Measurements from ENCODE around the gene TEX14.

Gene TEX14, protein sequence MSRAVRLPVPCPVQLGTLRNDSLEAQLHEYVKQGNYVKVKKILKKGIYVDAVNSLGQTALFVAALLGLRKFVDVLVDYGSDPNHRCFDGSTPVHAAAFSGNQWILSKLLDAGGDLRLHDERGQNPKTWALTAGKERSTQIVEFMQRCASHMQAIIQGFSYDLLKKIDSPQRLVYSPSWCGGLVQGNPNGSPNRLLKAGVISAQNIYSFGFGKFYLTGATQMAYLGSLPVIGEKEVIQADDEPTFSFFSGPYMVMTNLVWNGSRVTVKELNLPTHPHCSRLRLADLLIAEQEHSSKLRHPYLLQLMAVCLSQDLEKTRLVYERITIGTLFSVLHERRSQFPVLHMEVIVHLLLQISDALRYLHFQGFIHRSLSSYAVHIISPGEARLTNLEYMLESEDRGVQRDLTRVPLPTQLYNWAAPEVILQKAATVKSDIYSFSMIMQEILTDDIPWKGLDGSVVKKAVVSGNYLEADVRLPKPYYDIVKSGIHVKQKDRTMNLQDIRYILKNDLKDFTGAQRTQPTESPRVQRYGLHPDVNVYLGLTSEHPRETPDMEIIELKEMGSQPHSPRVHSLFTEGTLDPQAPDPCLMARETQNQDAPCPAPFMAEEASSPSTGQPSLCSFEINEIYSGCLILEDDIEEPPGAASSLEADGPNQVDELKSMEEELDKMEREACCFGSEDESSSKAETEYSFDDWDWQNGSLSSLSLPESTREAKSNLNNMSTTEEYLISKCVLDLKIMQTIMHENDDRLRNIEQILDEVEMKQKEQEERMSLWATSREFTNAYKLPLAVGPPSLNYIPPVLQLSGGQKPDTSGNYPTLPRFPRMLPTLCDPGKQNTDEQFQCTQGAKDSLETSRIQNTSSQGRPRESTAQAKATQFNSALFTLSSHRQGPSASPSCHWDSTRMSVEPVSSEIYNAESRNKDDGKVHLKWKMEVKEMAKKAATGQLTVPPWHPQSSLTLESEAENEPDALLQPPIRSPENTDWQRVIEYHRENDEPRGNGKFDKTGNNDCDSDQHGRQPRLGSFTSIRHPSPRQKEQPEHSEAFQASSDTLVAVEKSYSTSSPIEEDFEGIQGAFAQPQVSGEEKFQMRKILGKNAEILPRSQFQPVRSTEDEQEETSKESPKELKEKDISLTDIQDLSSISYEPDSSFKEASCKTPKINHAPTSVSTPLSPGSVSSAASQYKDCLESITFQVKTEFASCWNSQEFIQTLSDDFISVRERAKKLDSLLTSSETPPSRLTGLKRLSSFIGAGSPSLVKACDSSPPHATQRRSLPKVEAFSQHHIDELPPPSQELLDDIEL (N-terminal part only)
- total RNA-seq, result 8.0 to 189 (median 20.1) reads per million in 3 donors

DNA sequence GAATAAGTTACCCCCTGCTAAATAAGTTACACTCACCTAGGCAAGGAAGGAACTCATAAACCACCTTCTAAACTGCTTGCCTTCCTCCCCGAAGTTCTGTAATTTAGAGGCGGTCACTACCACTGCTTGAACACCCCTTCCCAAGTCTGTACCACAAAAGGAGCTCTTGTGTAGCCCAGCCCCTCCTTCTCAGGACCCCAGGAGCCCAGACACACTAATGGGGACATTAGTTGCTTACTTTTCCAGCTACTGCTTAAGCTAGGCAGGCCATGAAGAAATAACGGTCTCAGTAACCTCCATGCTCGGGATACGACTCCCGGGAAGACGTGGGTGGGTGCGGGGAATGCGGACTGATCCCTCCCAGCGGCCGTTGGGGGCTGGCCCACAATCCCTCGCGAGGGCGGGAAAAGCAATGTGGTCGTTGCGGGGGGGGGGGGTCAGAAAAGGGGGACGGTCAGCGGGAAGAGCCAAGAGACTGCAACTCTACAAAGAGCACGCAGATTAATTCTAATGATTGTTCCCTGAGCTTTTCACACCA lies at the start of gene TEX14:
TEX14 (minus strand) TSS at position 345 of the 538 bp plus-strand sequence. CDS start 40,044 bp downstream, outside the sequence.
- peak within 1 kb of the TSS; percentile 56 for H3K27ac ChIP-seq (ENCODE audit: insufficient read depth, low read length, poor library complexity, severe bottlenecking)
- peaks cover 10% of the 10 kb centered on the region for H3K4me1 ChIP-seq (ENCODE audit: control insufficient read depth, insufficient read depth, low read length, poor library complexity, severe bottlenecking)
- H3K9me3 ChIP-seq (ENCODE audit: control insufficient read depth, low read length), result no peaks in the 10 kb centered on the region
- H3K36me3 ChIP-seq (ENCODE audit: control insufficient read depth, insufficient read depth, low read length), result no peaks in the 10 kb centered on the region
- H3K27me3 ChIP-seq (replicated peaks; ENCODE audit: control insufficient read depth, insufficient read depth, low read length, poor library complexity, severe bottlenecking), result no peaks in the 10 kb centered on the region
- H3K4me3 ChIP-seq (ENCODE audit: insufficient read depth, low read depth, low read length, poor library complexity, severe bottlenecking), result peak within 1 kb of the TSS; percentile 59
- no peak for DNase-seq

DNA sequence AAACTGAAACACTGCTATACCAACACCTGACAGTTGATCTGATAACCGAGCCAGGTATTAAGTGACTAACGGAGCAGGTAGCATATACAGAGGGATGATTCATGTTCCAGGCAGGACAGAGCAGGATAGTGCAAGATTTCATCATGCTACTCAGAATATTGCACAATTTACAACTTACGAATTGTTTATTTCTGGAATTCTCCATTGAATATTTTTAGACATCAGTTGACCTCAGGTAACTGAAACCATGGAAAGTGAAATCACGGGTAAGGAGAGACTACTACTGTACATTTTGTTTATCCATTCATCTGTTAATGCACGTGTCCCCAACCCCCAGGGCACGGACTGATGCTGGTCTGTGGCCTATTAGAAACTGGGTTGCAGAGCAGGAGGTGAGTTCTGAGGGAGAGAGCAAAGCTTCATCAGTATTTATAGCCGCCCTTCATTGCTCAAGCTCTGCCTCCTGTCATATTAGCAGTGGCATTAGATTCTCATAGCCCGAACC lies 49.3 kb upstream of the TEX14 start:
- Histone ChIP-seq H3K4me3 (ENCODE audit: insufficient read depth, low read depth, low read length, poor library complexity, severe bottlenecking) (no peak overlapping the region), H3K27ac (ENCODE audit: insufficient read depth, low read length, poor library complexity, severe bottlenecking) (no peak overlapping the region), H3K36me3 (ENCODE audit: control insufficient read depth, insufficient read depth, low read length) (no peaks in the 10 kb centered on the region), H3K4me1 (ENCODE audit: control insufficient read depth, insufficient read depth, low read length, poor library complexity, severe bottlenecking) (no peaks in the 10 kb centered on the region), H3K9me3 (ENCODE audit: control insufficient read depth, low read length) (no peaks in the 10 kb centered on the region), H3K27me3 (replicated peaks; ENCODE audit: control insufficient read depth, insufficient read depth, low read length, poor library complexity, severe bottlenecking) (no peaks in the 10 kb centered on the region)
- no peak for DNase-seq

- Histone ChIP-seq H3K27ac (ENCODE audit: insufficient read depth, low read length, poor library complexity, severe bottlenecking) (no peak overlapping the region), H3K9me3 (ENCODE audit: control insufficient read depth, low read length) (no peaks in the 10 kb centered on the region), H3K36me3 (ENCODE audit: control insufficient read depth, insufficient read depth, low read length) (no peaks in the 10 kb centered on the region), H3K27me3 (replicated peaks; ENCODE audit: control insufficient read depth, insufficient read depth, low read length, poor library complexity, severe bottlenecking) (no peaks in the 10 kb centered on the region), H3K4me1 (ENCODE audit: control insufficient read depth, insufficient read depth, low read length, poor library complexity, severe bottlenecking) (no peaks in the 10 kb centered on the region), H3K4me3 (ENCODE audit: insufficient read depth, low read depth, low read length, poor library complexity, severe bottlenecking) (no peak overlapping the region)
- no peak for DNase-seq
These were observed 43.0 kb upstream of the TEX14 start for GRCh38 chr17:58734811-58735210.

- Histone ChIP-seq H3K4me1 (ENCODE audit: control insufficient read depth, insufficient read depth, low read length, poor library complexity, severe bottlenecking) (no peaks in the 10 kb centered on the region), H3K27ac (ENCODE audit: insufficient read depth, low read length, poor library complexity, severe bottlenecking) (no peak overlapping the region), H3K36me3 (ENCODE audit: control insufficient read depth, insufficient read depth, low read length) (no peaks in the 10 kb centered on the region), H3K4me3 (ENCODE audit: insufficient read depth, low read depth, low read length, poor library complexity, severe bottlenecking) (no peak overlapping the region), H3K27me3 (replicated peaks; ENCODE audit: control insufficient read depth, insufficient read depth, low read length, poor library complexity, severe bottlenecking) (no peaks in the 10 kb centered on the region), H3K9me3 (ENCODE audit: control insufficient read depth, low read length) (no peaks in the 10 kb centered on the region)
- DNase-seq, result no peak
These were observed 42.2 kb upstream of the TEX14 start for GRCh38 chr17:58734040-58734439.

DNA sequence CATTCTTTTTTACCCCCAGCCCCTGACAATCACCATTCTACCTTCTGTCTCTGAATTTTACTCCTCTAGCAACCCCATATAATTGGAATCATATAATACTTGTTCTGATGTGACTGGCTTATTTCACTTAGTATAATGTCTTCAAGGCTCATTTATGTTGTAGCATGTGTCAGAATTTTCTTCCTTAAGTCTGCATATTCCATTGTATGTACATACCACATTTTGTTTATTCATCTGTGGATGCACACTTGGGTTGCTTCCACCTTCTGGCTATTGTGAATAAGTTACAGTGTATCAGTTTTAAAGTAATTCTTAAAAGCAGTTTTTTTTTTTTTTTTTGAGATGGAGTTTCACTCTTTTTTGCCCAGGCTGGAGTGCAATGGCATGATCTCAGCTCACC lies 39.1 kb upstream of the TEX14 start:
- H3K27me3 ChIP-seq (replicated peaks; ENCODE audit: control insufficient read depth, insufficient read depth, low read length, poor library complexity, severe bottlenecking), result no peaks in the 10 kb centered on the region
- DNase-seq, result no peak
- no peaks in the 10 kb centered on the region for H3K4me1 ChIP-seq (ENCODE audit: control insufficient read depth, insufficient read depth, low read length, poor library complexity, severe bottlenecking)
- no peaks in the 10 kb centered on the region for H3K36me3 ChIP-seq (ENCODE audit: control insufficient read depth, insufficient read depth, low read length)
- no peak overlapping the region for H3K4me3 ChIP-seq (ENCODE audit: insufficient read depth, low read depth, low read length, poor library complexity, severe bottlenecking)
- H3K9me3 ChIP-seq (ENCODE audit: control insufficient read depth, low read length), result no peaks in the 10 kb centered on the region
- no peak overlapping the region for H3K27ac ChIP-seq (ENCODE audit: insufficient read depth, low read length, poor library complexity, severe bottlenecking)

- no peak overlapping the region for H3K4me3 ChIP-seq (ENCODE audit: insufficient read depth, low read depth, low read length, poor library complexity, severe bottlenecking)
- H3K27ac ChIP-seq (ENCODE audit: insufficient read depth, low read length, poor library complexity, severe bottlenecking), result no peak overlapping the region
- H3K9me3 ChIP-seq (ENCODE audit: control insufficient read depth, low read length), result no peaks in the 10 kb centered on the region
- no peaks in the 10 kb centered on the region for H3K4me1 ChIP-seq (ENCODE audit: control insufficient read depth, insufficient read depth, low read length, poor library complexity, severe bottlenecking)
- H3K27me3 ChIP-seq (replicated peaks; ENCODE audit: control insufficient read depth, insufficient read depth, low read length, poor library complexity, severe bottlenecking), result no peaks in the 10 kb centered on the region
- peaks cover 3% of the 10 kb centered on the region for H3K36me3 ChIP-seq (ENCODE audit: control insufficient read depth, insufficient read depth, low read length)
- no peak for DNase-seq
These were observed 37.0 kb upstream of the TEX14 start for GRCh38 chr17:58728798-58729197.

DNA sequence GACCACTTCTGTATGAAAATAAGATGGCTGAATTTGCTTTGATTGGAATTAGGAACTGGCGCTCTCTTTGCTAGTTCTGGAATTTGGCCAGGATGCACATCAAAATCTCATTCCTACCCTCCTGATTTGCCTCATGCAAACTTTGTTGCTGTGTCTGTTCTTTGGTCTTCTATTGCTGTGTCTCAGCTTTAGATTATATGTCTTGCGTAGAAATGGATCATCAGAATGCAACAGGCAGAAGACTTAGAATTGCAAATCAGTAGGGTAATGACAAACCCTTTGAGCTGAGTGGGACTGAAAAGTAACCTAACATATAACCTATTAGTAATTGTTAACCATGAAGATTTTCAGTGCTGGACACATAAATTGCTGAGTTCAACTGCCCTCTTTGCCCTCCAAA lies 30.9 kb upstream of the TEX14 start:
- Histone ChIP-seq H3K4me3 (ENCODE audit: insufficient read depth, low read depth, low read length, poor library complexity, severe bottlenecking) (no peak overlapping the region), H3K36me3 (ENCODE audit: control insufficient read depth, insufficient read depth, low read length) (peaks cover 11% of the 10 kb centered on the region), H3K27ac (ENCODE audit: insufficient read depth, low read length, poor library complexity, severe bottlenecking) (no peak overlapping the region), H3K9me3 (ENCODE audit: control insufficient read depth, low read length) (no peaks in the 10 kb centered on the region), H3K4me1 (ENCODE audit: control insufficient read depth, insufficient read depth, low read length, poor library complexity, severe bottlenecking) (no peaks in the 10 kb centered on the region), H3K27me3 (replicated peaks; ENCODE audit: control insufficient read depth, insufficient read depth, low read length, poor library complexity, severe bottlenecking) (no peaks in the 10 kb centered on the region)
- DNase-seq, result no peak

DNA sequence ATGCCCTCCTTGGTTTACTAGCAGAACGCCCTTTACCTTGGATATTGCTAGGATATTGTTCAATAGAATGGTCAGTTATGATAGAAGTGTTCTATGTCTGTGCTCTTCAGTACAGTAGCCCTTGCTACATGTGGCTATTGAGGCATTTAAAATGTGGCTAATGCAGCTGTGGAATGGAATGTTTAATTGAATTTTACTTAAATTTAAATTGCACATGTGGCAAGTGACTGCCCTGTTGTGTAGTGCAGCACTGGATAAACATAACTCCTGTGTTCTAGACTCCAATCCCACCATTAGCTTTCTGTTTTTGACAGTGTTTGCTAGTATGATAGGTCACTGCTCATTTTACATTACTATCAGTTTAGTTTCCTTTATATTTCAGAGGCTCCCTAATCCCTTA lies 30.4 kb upstream of the TEX14 start:
- H3K27ac ChIP-seq (ENCODE audit: insufficient read depth, low read length, poor library complexity, severe bottlenecking), result no peak overlapping the region
- H3K27me3 ChIP-seq (replicated peaks; ENCODE audit: control insufficient read depth, insufficient read depth, low read length, poor library complexity, severe bottlenecking), result no peaks in the 10 kb centered on the region
- H3K9me3 ChIP-seq (ENCODE audit: control insufficient read depth, low read length), result no peaks in the 10 kb centered on the region
- H3K36me3 ChIP-seq (ENCODE audit: control insufficient read depth, insufficient read depth, low read length), result peaks cover 11% of the 10 kb centered on the region
- H3K4me3 ChIP-seq (ENCODE audit: insufficient read depth, low read depth, low read length, poor library complexity, severe bottlenecking), result no peak overlapping the region
- DNase-seq, result no peak
- H3K4me1 ChIP-seq (ENCODE audit: control insufficient read depth, insufficient read depth, low read length, poor library complexity, severe bottlenecking), result no peaks in the 10 kb centered on the region

DNA sequence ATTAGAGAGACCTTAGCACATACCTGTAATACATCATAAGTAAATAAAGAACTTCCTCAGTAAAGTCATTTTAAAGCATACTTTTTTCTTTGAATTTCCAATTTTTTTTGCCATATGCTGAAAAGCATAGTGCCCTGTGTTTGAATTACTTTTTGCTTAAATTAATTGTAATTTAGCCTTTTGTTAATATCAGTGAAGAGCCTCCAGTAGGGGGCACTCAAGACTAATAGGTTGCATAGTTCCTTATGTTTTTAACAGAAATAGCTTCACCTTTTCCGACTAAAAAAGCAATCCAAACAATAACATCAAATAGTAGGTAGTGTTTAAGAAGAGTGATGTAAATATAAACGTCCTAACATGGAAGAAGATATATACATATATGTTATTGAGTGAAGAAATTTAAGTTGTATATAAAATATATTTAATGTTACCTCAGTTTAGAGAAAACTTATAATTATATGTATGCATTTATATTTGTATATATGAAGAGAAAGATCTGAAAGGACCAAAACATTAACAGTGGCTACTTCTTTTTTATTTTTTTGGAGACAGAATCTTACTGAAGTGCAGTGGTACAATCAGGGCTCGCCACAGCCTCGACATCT lies 19.2 kb upstream of the TEX14 start:
- DNase-seq, result peak in 1 of 3 donors; percentile 2
- Histone ChIP-seq H3K36me3 (ENCODE audit: control insufficient read depth, insufficient read depth, low read length) (peaks cover 3% of the 10 kb centered on the region), H3K9me3 (ENCODE audit: control insufficient read depth, low read length) (no peaks in the 10 kb centered on the region), H3K4me3 (ENCODE audit: insufficient read depth, low read depth, low read length, poor library complexity, severe bottlenecking) (no peak overlapping the region), H3K27ac (ENCODE audit: insufficient read depth, low read length, poor library complexity, severe bottlenecking) (no peak overlapping the region), H3K27me3 (replicated peaks; ENCODE audit: control insufficient read depth, insufficient read depth, low read length, poor library complexity, severe bottlenecking) (no peaks in the 10 kb centered on the region), H3K4me1 (ENCODE audit: control insufficient read depth, insufficient read depth, low read length, poor library complexity, severe bottlenecking) (no peaks in the 10 kb centered on the region)
